B cell (primary cell): ENCODE data around the gene RBM20. TPM values are rescaled to one million over a fixed set of nuclear protein-coding genes. Genes with fewer than 3 reads are reported as not detected.

Experiments used
- ATAC-seq: fragments of 200-7000 bp; cut with Tn5 transposase; one replicate; pipeline ENCODE4 v1.10.0; 2021; ENCODE audit warnings: low read depth, mild to moderate bottlenecking, moderate number of reproducible peaks, moderate library complexity
- CTCF ChIA-PET: fragments of 350-600 bp; sonication (Branson Sonifier 250); formaldehyde crosslinking; loops from one replicate; lab custom pipeline; 2021; ENCODE audit warnings: antibody characterized with exemption, inconsistent platforms; lab: Charles Lee
- POLR2A ChIA-PET: fragments of 350-600 bp; sonication (Branson Sonifier 250); formaldehyde crosslinking; loops from one replicate; lab custom pipeline; 2021; ENCODE audit warnings: antibody characterized with exemption; lab: Charles Lee
- DNase-seq: peaks from one replicate; pipeline ENCODE4 v3.0.0; 2013
- H2AFZ ChIP-seq: 2 replicates; pipeline ENCODE4 v1.6.1; 2012; ENCODE audit warnings: mild to moderate bottlenecking, low read depth, low read length; ENCODE audit not compliant: insufficient read depth, poor library complexity, severe bottlenecking
- H3K27ac ChIP-seq, 2 donors: 1 replicate in 1 of 2; 2 replicates in 1 of 2; pipeline ENCODE4 v1.5.1; 2012 to 2013; ENCODE audit warnings: low read length in 2 of 2, mild to moderate bottlenecking in 2 of 2, moderate library complexity in 1 of 2
- H3K27me3 ChIP-seq, 4 experiments: fragments of 200-600 bp in 1 of 4; sonication (generic) in 1 of 4; replicated peaks in 1 of 4; 1 replicate in 2 of 4; 2 replicates in 2 of 4; pipeline versions ENCODE4 v1.6.1 to v1.7.0; 2013 to 2016; ENCODE audit warnings: low read length in 3 of 4, mild to moderate bottlenecking in 2 of 4, mixed read lengths in 1 of 4, moderate library complexity in 1 of 4; ENCODE audit not compliant: insufficient read depth in 4 of 4, control insufficient read depth in 3 of 4; ENCODE audit errors: control extremely low read depth in 1 of 4
- H3K36me3 ChIP-seq, 2 experiments: replicated peaks in 1 of 2; 1 replicate in 1 of 2; 2 replicates in 1 of 2; pipeline versions ENCODE4 v1.6.1 to v1.7.1; 2013; ENCODE audit warnings: low read length in 1 of 2; ENCODE audit not compliant: insufficient read depth in 2 of 2, control insufficient read depth in 1 of 2; ENCODE audit errors: control extremely low read depth in 1 of 2, extremely low read depth in 1 of 2
- H3K4me1 ChIP-seq, 2 donors: fragments of 200-600 bp in 1 of 2; sonication (generic) in 1 of 2; 1 replicate in 1 of 2; 2 replicates in 1 of 2; pipeline versions ENCODE4 v1.5.1 to v1.6.1; 2013 to 2017; ENCODE audit warnings: low read length in 2 of 2; ENCODE audit not compliant: control insufficient read depth in 2 of 2, insufficient read depth in 2 of 2
- H3K4me2 ChIP-seq: replicated peaks from 2 replicates; pipeline ENCODE3; 2012; ENCODE audit warnings: mild to moderate bottlenecking, low read depth, low read length; ENCODE audit not compliant: poor library complexity, severe bottlenecking
- H3K4me3 ChIP-seq, 5 experiments: fragments of 200-600 bp in 1 of 5; sonication (generic) in 1 of 5; 1 replicate in 3 of 5; 2 replicates in 2 of 5; pipeline versions ENCODE4 v1.5.1 to v1.7.0; 2011 to 2016; ENCODE audit warnings: low read length in 4 of 5, mild to moderate bottlenecking in 4 of 5, low read depth in 2 of 5, control low read depth in 1 of 5, moderate library complexity in 1 of 5; ENCODE audit not compliant: insufficient read depth in 1 of 5; ENCODE audit errors: control extremely low read depth in 1 of 5, extremely low read depth in 1 of 5
- H3K79me2 ChIP-seq: fragments of 200-600 bp; sonication (generic); one replicate; pipeline ENCODE4 v1.6.0; 2016; ENCODE audit warnings: low read length; ENCODE audit not compliant: control insufficient read depth, insufficient read depth
- H3K9ac ChIP-seq: fragments of 200-600 bp; sonication (generic); 2 replicates; pipeline ENCODE4 v1.6.1; 2017; ENCODE audit warnings: mild to moderate bottlenecking, low read length, moderate library complexity
- H3K9me3 ChIP-seq, 3 donors: one replicate each; pipeline versions ENCODE4 v1.6.1 to v1.7.1; 2013; ENCODE audit warnings: low read length in 2 of 3; ENCODE audit not compliant: control insufficient read depth in 2 of 3, insufficient read depth in 1 of 3; ENCODE audit errors: control extremely low read depth in 1 of 3
- H4K20me1 ChIP-seq: 2 replicates; pipeline ENCODE4 v1.6.0; 2012; ENCODE audit warnings: mild to moderate bottlenecking, low read length; ENCODE audit not compliant: insufficient read depth, control insufficient read depth, poor library complexity, severe bottlenecking
- H3K27ac Mint-ChIP-seq: one replicate; pipeline ENCODE4 v1.8.0; 2021; ENCODE audit warnings: mixed read lengths
- H3K27me3 Mint-ChIP-seq: one replicate; pipeline ENCODE4 v1.8.0; 2021; ENCODE audit warnings: mixed read lengths
- H3K4me1 Mint-ChIP-seq: one replicate; pipeline ENCODE4 v1.8.0; 2021; ENCODE audit warnings: mixed read lengths
- H3K4me3 Mint-ChIP-seq: one replicate; pipeline ENCODE4 v1.8.0; 2021; ENCODE audit warnings: mixed read lengths
- H3K9me3 Mint-ChIP-seq: one replicate; pipeline ENCODE4 v1.8.0; 2022; ENCODE audit warnings: mixed read lengths; ENCODE audit not compliant: insufficient read depth
- EZH2 ChIP-seq: IDR thresholded peaks from 2 replicates; pipeline ENCODE4 v1.6.1; 2012; ENCODE audit warnings: borderline replicate concordance, low read depth, mild to moderate bottlenecking, moderate library complexity, low read length; ENCODE audit not compliant: insufficient read depth, poor library complexity, severe bottlenecking
- WGBS: methylation state at CpG from one replicate; pipeline ENCODE4 v1.1.5; 2013; ENCODE audit warnings: missing lambda C conversion rate; ENCODE audit not compliant: insufficient coverage; 5-methylcytosine and 5-hydroxymethylcytosine counted together
- intact Hi-C: fragments of 100-400 bp; cut with micrococcal nuclease; formaldehyde crosslinking; loops from one replicate; pipeline ENCODE4 v1.10.0; 2022
- polyA plus RNA-seq: library from polyadenylated mRNA; depleted of rRNA; stranded (reverse); fragments of >200 nt; gene quantifications from 2 replicates; pipeline ENCODE4 v1.2.3, GENCODE V29; 2012
- total RNA-seq, 2 donors: library from RNA; stranded (reverse); fragments of 120-200 nt in 1 of 2; gene quantifications; 1 replicate in 1 of 2; 2 replicates in 1 of 2; pipeline versions ENCODE4 v1.2.3 to v1.2.4, GENCODE V29; 2013 to 2022
- TF ChIP-seq, protein P1 (sequence below): fragments of 200-600 bp; IDR thresholded peaks from one replicate; pipeline ENCODE4 v1.8.0; 2022; ENCODE audit warnings: antibody characterized with exemption, mild to moderate bottlenecking

RBM20 gene
- total and polyA plus RNA-seq, 2 donors (not counting 1 experiment from before 2014, with no cell fraction given): not detected

- no peak overlapping the region for H2AFZ ChIP-seq
- no peaks in the 10 kb centered on the region for H3K79me2 ChIP-seq
- no peak for DNase-seq
- H3K27me3 Mint-ChIP-seq: peaks cover 26% of the 10 kb centered on the region
- no peak overlapping the region for H3K4me3 Mint-ChIP-seq
- intact Hi-C loops: no loop called here
- H3K9ac ChIP-seq: no peak overlapping the region
- peaks cover 5% of the 10 kb centered on the region for H3K9me3 Mint-ChIP-seq
- H3K27me3 ChIP-seq: peaks cover 0 to 9% (median 2%) of the 10 kb centered on the region in 4 experiments
- no peak overlapping the region for H3K4me2 ChIP-seq
- no peaks in the 10 kb centered on the region for H3K4me1 Mint-ChIP-seq
- H3K9me3 ChIP-seq: no peaks in the 10 kb centered on the region
- no peaks in the 10 kb centered on the region for H4K20me1 ChIP-seq
- TF ChIP-seq EZH2: no peak
- TF ChIP-seq, protein P1, sequence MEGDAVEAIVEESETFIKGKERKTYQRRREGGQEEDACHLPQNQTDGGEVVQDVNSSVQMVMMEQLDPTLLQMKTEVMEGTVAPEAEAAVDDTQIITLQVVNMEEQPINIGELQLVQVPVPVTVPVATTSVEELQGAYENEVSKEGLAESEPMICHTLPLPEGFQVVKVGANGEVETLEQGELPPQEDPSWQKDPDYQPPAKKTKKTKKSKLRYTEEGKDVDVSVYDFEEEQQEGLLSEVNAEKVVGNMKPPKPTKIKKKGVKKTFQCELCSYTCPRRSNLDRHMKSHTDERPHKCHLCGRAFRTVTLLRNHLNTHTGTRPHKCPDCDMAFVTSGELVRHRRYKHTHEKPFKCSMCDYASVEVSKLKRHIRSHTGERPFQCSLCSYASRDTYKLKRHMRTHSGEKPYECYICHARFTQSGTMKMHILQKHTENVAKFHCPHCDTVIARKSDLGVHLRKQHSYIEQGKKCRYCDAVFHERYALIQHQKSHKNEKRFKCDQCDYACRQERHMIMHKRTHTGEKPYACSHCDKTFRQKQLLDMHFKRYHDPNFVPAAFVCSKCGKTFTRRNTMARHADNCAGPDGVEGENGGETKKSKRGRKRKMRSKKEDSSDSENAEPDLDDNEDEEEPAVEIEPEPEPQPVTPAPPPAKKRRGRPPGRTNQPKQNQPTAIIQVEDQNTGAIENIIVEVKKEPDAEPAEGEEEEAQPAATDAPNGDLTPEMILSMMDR: no peak
- H3K27ac Mint-ChIP-seq: no peak overlapping the region
- H3K4me3 ChIP-seq: no peak overlapping the region
- WGBS: 94% methylated on average over 6 of the region's 6 CpGs
- H3K27ac ChIP-seq: no peak overlapping the region
- CTCF ChIA-PET: interaction anchor here (1.2 kb wide), 1 partner anchor 12 kb away, joined by 5 read pairs; no protein-coding TSS in a partner anchor
- H3K4me1 ChIP-seq: no peaks in the 10 kb centered on the region
- POLR2A ChIA-PET: interaction anchor here (0.5 kb wide), 1 partner anchor 9 kb away, joined by 3 read pairs; no protein-coding TSS in a partner anchor
- no peaks in the 10 kb centered on the region for H3K36me3 ChIP-seq
- ATAC-seq: no peak
Measured at GRCh38 chr10:110625356-110625894, 18.7 kb upstream of the RBM20 start.

- no peak for TF ChIP-seq EZH2
- TF ChIP-seq, protein P1: no peak
- DNase-seq: no peak
- no peak overlapping the region for H3K4me2 ChIP-seq
- no peak overlapping the region for H3K27ac Mint-ChIP-seq
- no peak for ATAC-seq
- intact Hi-C loops: no loop called here
- H3K9me3 ChIP-seq: no peaks in the 10 kb centered on the region
- no peak overlapping the region for H3K4me3 Mint-ChIP-seq
- ChIA-PET CTCF (no interaction called here), POLR2A (no interaction called here)
- no peaks in the 10 kb centered on the region for H3K79me2 ChIP-seq
- peaks cover 26% of the 10 kb centered on the region for H3K27me3 Mint-ChIP-seq
- no peaks in the 10 kb centered on the region for H3K36me3 ChIP-seq
- no peak overlapping the region for H3K9ac ChIP-seq
- H3K4me3 ChIP-seq: no peak overlapping the region
- H3K9me3 Mint-ChIP-seq: peaks cover 4% of the 10 kb centered on the region
- H3K4me1 ChIP-seq: no peaks in the 10 kb centered on the region
- no peak overlapping the region for H2AFZ ChIP-seq
- WGBS: 89% methylated on average over 5 of the region's 5 CpGs
- H3K4me1 Mint-ChIP-seq: no peaks in the 10 kb centered on the region
- H4K20me1 ChIP-seq: no peaks in the 10 kb centered on the region
- peaks cover 0 to 9% (median 2%) of the 10 kb centered on the region in 4 experiments for H3K27me3 ChIP-seq
- H3K27ac ChIP-seq: no peak overlapping the region
Measured at GRCh38 chr10:110625951-110626855, 17.9 kb upstream of the RBM20 start.
